ENCODE results near the gene DLX2.
A peak's percentile ranks its signal among the peaks of the same experiment; 100 is the strongest.

DNA sequence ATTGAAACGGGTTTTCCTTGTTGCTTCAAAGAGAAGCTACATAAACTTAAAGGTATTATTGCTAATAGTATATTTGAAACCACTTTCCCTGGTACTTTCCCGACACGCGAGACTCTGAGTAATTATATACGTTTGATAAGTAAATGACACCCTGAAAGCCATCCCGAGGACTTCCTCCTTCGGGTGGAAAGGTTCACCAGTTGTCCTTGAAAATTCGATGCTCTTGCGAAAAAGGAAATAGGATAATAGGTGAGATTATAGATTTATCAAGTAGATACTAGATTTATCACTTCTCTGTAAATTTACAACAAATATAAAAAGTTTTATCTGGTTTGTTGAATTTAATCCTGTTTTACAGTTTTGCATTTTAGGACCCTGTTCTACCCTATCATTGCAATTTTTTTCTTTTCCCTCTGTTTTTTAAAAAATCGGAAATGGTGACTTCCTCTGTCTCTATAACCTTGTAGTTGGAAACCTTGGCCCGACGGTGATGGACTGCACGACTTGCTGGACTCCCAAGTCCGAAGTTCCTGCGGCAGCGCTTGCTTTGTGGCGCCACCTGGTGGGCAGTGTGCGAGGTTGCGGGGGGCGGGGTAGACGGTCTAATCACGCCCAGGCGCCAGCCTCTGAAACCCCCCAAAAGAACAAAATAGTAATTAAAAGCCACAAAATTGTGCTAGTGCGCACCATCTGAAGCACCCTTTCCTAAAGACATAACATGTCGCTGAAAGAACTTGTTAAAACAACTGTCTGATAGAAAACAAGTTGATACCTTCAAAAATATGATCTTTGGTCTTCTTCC lies 972 bp upstream of the DLX2 start:
- TF ChIP-seq, protein P1, sequence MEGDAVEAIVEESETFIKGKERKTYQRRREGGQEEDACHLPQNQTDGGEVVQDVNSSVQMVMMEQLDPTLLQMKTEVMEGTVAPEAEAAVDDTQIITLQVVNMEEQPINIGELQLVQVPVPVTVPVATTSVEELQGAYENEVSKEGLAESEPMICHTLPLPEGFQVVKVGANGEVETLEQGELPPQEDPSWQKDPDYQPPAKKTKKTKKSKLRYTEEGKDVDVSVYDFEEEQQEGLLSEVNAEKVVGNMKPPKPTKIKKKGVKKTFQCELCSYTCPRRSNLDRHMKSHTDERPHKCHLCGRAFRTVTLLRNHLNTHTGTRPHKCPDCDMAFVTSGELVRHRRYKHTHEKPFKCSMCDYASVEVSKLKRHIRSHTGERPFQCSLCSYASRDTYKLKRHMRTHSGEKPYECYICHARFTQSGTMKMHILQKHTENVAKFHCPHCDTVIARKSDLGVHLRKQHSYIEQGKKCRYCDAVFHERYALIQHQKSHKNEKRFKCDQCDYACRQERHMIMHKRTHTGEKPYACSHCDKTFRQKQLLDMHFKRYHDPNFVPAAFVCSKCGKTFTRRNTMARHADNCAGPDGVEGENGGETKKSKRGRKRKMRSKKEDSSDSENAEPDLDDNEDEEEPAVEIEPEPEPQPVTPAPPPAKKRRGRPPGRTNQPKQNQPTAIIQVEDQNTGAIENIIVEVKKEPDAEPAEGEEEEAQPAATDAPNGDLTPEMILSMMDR (IDR thresholded peaks at IDR 0.05), result peak; percentile 66 to 91 (median 83)
- no peak for TF ChIP-seq POLR2A (IDR thresholded peaks at IDR 0.05)
